K562 (cell line): ENCODE results near the gene TMEM108. TPM values are rescaled to one million over a fixed set of nuclear protein-coding genes. Genes with fewer than 3 reads are reported as not detected.

ENCODE experiments used
- ATAC-seq: fragments of 200-7000 bp; cut with Tn5 transposase; 3 replicates; pipeline ENCODE4 v1.9.1; 2020; ENCODE audit warnings: moderate library complexity
- BruUV-seq: library from RNA; stranded (reverse); fragments of 400-500 nt; replicated peaks from 2 replicates; lab custom pipeline; 2021; lab: Mats Ljungman, UMichigan
- CTCF ChIA-PET: fragments of 300-600 bp; formaldehyde crosslinking; extraction: SDS; loops from one replicate; lab custom pipeline; 2021; ENCODE audit warnings: low intra/inter-chr PET ratio; lab: Yijun Ruan, JAX
- POLR2A ChIA-PET: fragments of 300-600, 350-650 bp; sonication (Branson Sonifier 250); formaldehyde crosslinking; extraction: SDS; loops from one replicate; lab custom pipeline; 2021; ENCODE audit warnings: antibody characterized with exemption, inconsistent platforms; lab: Yijun Ruan, JAX
- DNase-seq, 4 experiments: peaks; one replicate each; pipeline versions ENCODE4 v3.0.0 to v3.0.0-alpha.2; 2011 to 2018; ENCODE audit warnings: low spot score in 3 of 4, mixed read lengths in 3 of 4; ENCODE audit errors: extremely low read depth in 1 of 4
- FAIRE-seq: peaks from 2 replicates; lab custom pipeline; 2011; peaks lifted over from hg19 to GRCh38; lab: Jason Lieb, UNC
- H2AFZ ChIP-seq: 2 replicates; pipeline ENCODE4 v1.6.0; 2011; ENCODE audit warnings: low read depth, low read length, control low read depth, inconsistent platforms
- H3K27ac ChIP-seq: fragments of 200-600 bp; 3 replicates; pipeline ENCODE4 v1.8.0; 2011; ENCODE audit warnings: low read depth, mild to moderate bottlenecking, control low read depth, inconsistent platforms, low read length, moderate library complexity, mixed read lengths; ENCODE audit errors: extremely low read depth
- H3K27me3 ChIP-seq, 2 experiments: fragments of 300-600 bp in 1 of 2; 2 replicates in 1 of 2; 3 replicates in 1 of 2; pipeline versions ENCODE4 v1.6.0 to v1.8.0; 2011; ENCODE audit warnings: inconsistent platforms in 2 of 2, low read length in 2 of 2, mild to moderate bottlenecking in 1 of 2, mixed read lengths in 1 of 2, moderate library complexity in 1 of 2; ENCODE audit not compliant: control insufficient read depth in 2 of 2, insufficient read depth in 2 of 2
- H3K36me3 ChIP-seq: fragments of 300-600 bp; 3 replicates; pipeline ENCODE4 v1.8.0; 2011; ENCODE audit warnings: mild to moderate bottlenecking, low read length, inconsistent platforms; ENCODE audit not compliant: control insufficient read depth, insufficient read depth
- H3K4me1 ChIP-seq, 2 experiments: fragments of 200-600 bp in 1 of 2; replicated peaks in 1 of 2; 2 replicates in 1 of 2; 3 replicates in 1 of 2; pipeline versions ENCODE4 v1.5.1 to v1.8.0; 2011; ENCODE audit warnings: inconsistent platforms in 2 of 2, low read length in 2 of 2, mild to moderate bottlenecking in 1 of 2, mixed read lengths in 1 of 2, moderate library complexity in 1 of 2; ENCODE audit not compliant: control insufficient read depth in 2 of 2, insufficient read depth in 2 of 2
- H3K4me2 ChIP-seq: 2 replicates; pipeline ENCODE4 v1.6.1; 2011; ENCODE audit warnings: low read length, control low read depth, inconsistent platforms, mixed read lengths; ENCODE audit not compliant: insufficient read depth
- H3K4me3 ChIP-seq: fragments of 200-600 bp; sonication (generic), shearing (Covaris generic); 2 replicates; pipeline ENCODE4 v1.5.1; 2016; ENCODE audit warnings: control low read depth, inconsistent platforms
- H3K79me2 ChIP-seq: fragments of 200-600 bp; 3 replicates; pipeline ENCODE4 v1.8.0; 2011; ENCODE audit warnings: low read length, inconsistent platforms; ENCODE audit not compliant: control insufficient read depth, insufficient read depth
- H3K9ac ChIP-seq, 2 experiments: 2 replicates each; pipeline versions ENCODE4 v1.6.0 to v1.6.1; 2011; ENCODE audit warnings: low read depth in 2 of 2, low read length in 2 of 2, control low read depth in 1 of 2, inconsistent platforms in 1 of 2, mild to moderate bottlenecking in 1 of 2, mixed read lengths in 1 of 2; ENCODE audit not compliant: insufficient read depth in 1 of 2
- H3K9me1 ChIP-seq: one replicate; pipeline ENCODE4 v1.6.0; 2011; ENCODE audit warnings: inconsistent platforms, mild to moderate bottlenecking, low read length, moderate library complexity; ENCODE audit not compliant: control insufficient read depth, insufficient read depth
- H3K9me3 ChIP-seq: replicated peaks from 2 replicates; pipeline ENCODE4 v1.5.1; 2011; ENCODE audit warnings: low read depth, low read length, inconsistent platforms; ENCODE audit not compliant: control insufficient read depth, insufficient read depth
- H4K20me1 ChIP-seq: replicated peaks from 2 replicates; pipeline ENCODE4 v1.6.1; 2011; ENCODE audit warnings: low read length, inconsistent platforms, mixed read lengths; ENCODE audit not compliant: control insufficient read depth, insufficient read depth
- CHAMP1 ChIP-seq: fragments of 450-650 bp; IDR thresholded peaks from 2 replicates; pipeline ENCODE4 v1.6.1; 2016; ENCODE audit warnings: mild to moderate bottlenecking
- HIVEP1 ChIP-seq: fragments of 250-450 bp; sonication (Bioruptor Pico); IDR thresholded peaks from 2 replicates; pipeline ENCODE4 v1.4.0; 2020; ENCODE audit warnings: mild to moderate bottlenecking
- KDM5B ChIP-seq: fragments of 200-600 bp; sonication (generic); IDR thresholded peaks from 2 replicates; pipeline ENCODE4 v1.6.1; 2012; ENCODE audit warnings: low read depth, mild to moderate bottlenecking, moderate library complexity, low read length, control low read depth, inconsistent platforms; ENCODE audit not compliant: insufficient replicate concordance
- TEAD1 ChIP-seq, 2 experiments: fragments of 450-650 bp in 1 of 2; sonication (generic) in 1 of 2; formaldehyde crosslinking; IDR thresholded peaks; 2 replicates each; pipeline versions ENCODE4 v1.4.0 to v1.8.0; 2020 to 2022; ENCODE audit warnings: mild to moderate bottlenecking in 2 of 2, missing genetic modification reagents in 1 of 2
- WGBS: fragments of 100-300 bp; shearing (Covaris generic); methylation state at CpG from one replicate; pipeline ENCODE4 v1.1.6; 2016; ENCODE audit warnings: low coverage, mixed read lengths; ENCODE audit not compliant: insufficient coverage; ENCODE audit errors: missing lambda C conversion rate; 5-methylcytosine and 5-hydroxymethylcytosine counted together
- in situ Hi-C: fragments of 300-500 bp; cut with MboI; formaldehyde crosslinking; loops from 4 replicates; pipeline ENCODE4 v1.15.0; 2018; ENCODE audit warnings: inconsistent platforms, mixed read lengths
- intact Hi-C: fragments of 100-400 bp; cut with micrococcal nuclease; formaldehyde crosslinking; loops from 2 replicates; pipeline ENCODE4 v1.14.2; 2022
- polyA plus RNA-seq, 8 experiments: library from polyadenylated mRNA; depleted of rRNA in 4 of 8; stranded (reverse) in 5 of 8; unstranded in 3 of 8; fragments of >200 nt; fragmentation: Nextera tagmentation in 2 of 8; fragmentation: Illumina TruSeq in 1 of 8; extraction: Ambion mirVana in 2 of 8; extraction: Trizol in 1 of 8; gene quantifications; 2 replicates each; pipeline versions ENCODE4 v1.2.1 to v1.2.3, GENCODE V29; 2011 to 2014; ENCODE audit warnings: inconsistent platforms in 1 of 8, missing spikeins in 1 of 8
- total RNA-seq, 7 experiments: library from RNA; depleted of rRNA in 6 of 7; stranded (reverse); fragments of >200 nt in 6 of 7; fragmentation: Illumina TruSeq in 2 of 7; extraction: Trizol in 2 of 7; gene quantifications; 2 replicates each; pipeline versions ENCODE4 v1.2.1 to v1.2.3, GENCODE V29; 2011 to 2021; ENCODE audit warnings: low replicate concordance in 1 of 7

Gene TMEM108
- total and polyA plus RNA-seq, 9 of the 15 experiments (the other 6 are each of a cell fraction or from before 2014, with no cell fraction given), result 0.65 to 11.1 (median 3.4) TPM

- FAIRE-seq (no peak), ATAC-seq (no peak), DNase-seq (no peak)
- Histone ChIP-seq H3K4me1 (peaks cover 0 to 2% of the 10 kb centered on the region in 2 experiments; a peak in 2 of 5 replicates), H3K9me3 (no peaks in the 10 kb centered on the region), H3K9me1 (no peaks in the 10 kb centered on the region), H3K27ac (no peak overlapping the region), H3K4me2 (no peak overlapping the region), H4K20me1 (no peaks in the 10 kb centered on the region), H3K9ac (no peak overlapping the region), H3K4me3 (no peak overlapping the region), H3K27me3 (no peaks in the 10 kb centered on the region), H3K79me2 (no peaks in the 10 kb centered on the region), H3K36me3 (no peaks in the 10 kb centered on the region), H2AFZ (no peak overlapping the region)
- TF ChIP-seq TEAD1 (CRISPR knock-in tag; IDR thresholded peaks at IDR 0.05) (no peak), HIVEP1 (CRISPR knock-in tag) (no peak), CHAMP1 (no peak), KDM5B (no peak)
- in situ Hi-C loops, result loop anchor here (5.0 kb wide), 1 partner anchor 36 kb away; no protein-coding TSS in a partner anchor
- intact Hi-C loops, result no loop called here
- no TSS peak for BruUV-seq
- WGBS, result 78% methylated on average over 2 of the region's 2 CpGs
- CTCF ChIA-PET, result no interaction called here
- POLR2A ChIA-PET, result no interaction called here
Measured at GRCh38 chr3:133125802-133126201, 87.6 kb downstream of the TMEM108 start.
